GM19463 (cell line): ENCODE data around the gene FAM219B.

Experiments
- ATAC-seq: cut with Tn5 transposase; IDR thresholded peaks from one replicate; pipeline ENCODE4 v1.9.1; 2021; ENCODE audit warnings: mild to moderate bottlenecking, moderate library complexity; ENCODE audit not compliant: unreplicated experiment

FAM219B gene

GRCh38 chr15:74878273-74878672 is 28.4 kb downstream of the FAM219B start:
- no peak for ATAC-seq

- ATAC-seq: no peak
These were observed 32.8 kb downstream of the FAM219B start for GRCh38 chr15:74873756-74874424.

- peak; percentile 73 for ATAC-seq
These were observed 33.5 kb downstream of the FAM219B start, which contains the start of gene SCAMP2 for GRCh38 chr15:74873036-74873755. Gene SCAMP2, minus strand, starts transcription at chr15:74873365. Its CDS starts 110 bp downstream, at chr15:74873255.

- ATAC-seq: no peak
These were observed 34.0 kb downstream of the FAM219B start for GRCh38 chr15:74872702-74873035.

- ATAC-seq: no peak
These were observed 36.0 kb downstream of the FAM219B start for GRCh38 chr15:74870436-74871215.

- peak; percentile 59 for ATAC-seq
These were observed 36.8 kb downstream of the FAM219B start for GRCh38 chr15:74869726-74870407.

- no peak for ATAC-seq
These were observed 37.3 kb downstream of the FAM219B start for GRCh38 chr15:74869372-74869725.

- ATAC-seq: no peak
These were observed 38.6 kb downstream of the FAM219B start for GRCh38 chr15:74868059-74868458.

GRCh38 chr15:74867466-74868038 is 39.1 kb downstream of the FAM219B start:
- no peak for ATAC-seq

- ATAC-seq: no peak
These were observed 40.6 kb downstream of the FAM219B start for GRCh38 chr15:74866090-74866489.

GRCh38 chr15:74865316-74865715 is 41.3 kb downstream of the FAM219B start:
- ATAC-seq: no peak

GRCh38 chr15:74864296-74864695 is 42.4 kb downstream of the FAM219B start:
- ATAC-seq: no peak

GRCh38 chr15:74863239-74864056 is 43.2 kb downstream of the FAM219B start:
- ATAC-seq: no peak

GRCh38 chr15:74858369-74858740 is 48.3 kb downstream of the FAM219B start:
- ATAC-seq: no peak

GRCh38 chr15:74857671-74858368 is 48.8 kb downstream of the FAM219B start:
- no peak for ATAC-seq

GRCh38 chr15:74857082-74857655 is 49.5 kb downstream of the FAM219B start:
- ATAC-seq: peak; percentile 78

- no peak for ATAC-seq
These were observed 50.1 kb downstream of the FAM219B start for GRCh38 chr15:74856537-74856936.

GRCh38 chr15:74855857-74856256 is 50.8 kb downstream of the FAM219B start:
- no peak for ATAC-seq

- no peak for ATAC-seq
These were observed 52.1 kb downstream of the FAM219B start for GRCh38 chr15:74854453-74855022.
